Stimulated activated CD4-positive, alpha-beta T cell treated with anti-CD3 and anti-CD28 coated beads, TNF-alpha, amount 100 ng/mL, for 1 hour (primary cell): ENCODE data around the gene FRG2C.
"Not testable (repeated sequence)": the region's sequence is repeated elsewhere in the genome, so short reads cannot be mapped to it uniquely, and the experiment has no call there.

Experiments used
- DNase-seq, 3 donors: peaks; one replicate each; pipeline ENCODE4 v3.0.0-alpha.2; 2020; ENCODE audit warnings: low read depth in 3 of 3, low spot score in 1 of 3

The FRG2C gene

GRCh38 chr3:75664028-75664427 is at the start of gene FRG2C:
Gene FRG2C, plus strand, starts transcription at chr3:75664328. Its CDS starts 52 bp downstream, at chr3:75664380.
- DNase-seq = not testable (repeated sequence)

- not testable (repeated sequence) for DNase-seq
Observed at GRCh38 chr3:75618666-75619305, 45.3 kb upstream of the FRG2C start.

- DNase-seq = not testable (repeated sequence)
Observed at GRCh38 chr3:75619481-75620031, 44.6 kb upstream of the FRG2C start.

GRCh38 chr3:75621772-75622171 is 42.4 kb upstream of the FRG2C start:
- not testable (repeated sequence) for DNase-seq

- not testable (repeated sequence) for DNase-seq
Observed at GRCh38 chr3:75623656-75624055, 40.5 kb upstream of the FRG2C start.

- DNase-seq = not testable (repeated sequence)
Observed at GRCh38 chr3:75630887-75631535, 33.1 kb upstream of the FRG2C start.

- no peak for DNase-seq
Observed at GRCh38 chr3:75631541-75631940, 32.6 kb upstream of the FRG2C start.

- DNase-seq = not testable (repeated sequence)
Observed at GRCh38 chr3:75638947-75639346, 25.2 kb upstream of the FRG2C start.

GRCh38 chr3:75641107-75641517 is 23.0 kb upstream of the FRG2C start:
- not testable (repeated sequence) for DNase-seq

GRCh38 chr3:75643031-75643800 is 20.9 kb upstream of the FRG2C start:
- not testable (repeated sequence) for DNase-seq

- DNase-seq = not testable (repeated sequence)
Observed at GRCh38 chr3:75645548-75645947, 18.6 kb upstream of the FRG2C start.

GRCh38 chr3:75650191-75650590 is 13.9 kb upstream of the FRG2C start:
- no peak for DNase-seq

GRCh38 chr3:75655101-75655904 is 8.8 kb upstream of the FRG2C start:
- not testable (repeated sequence) for DNase-seq

GRCh38 chr3:75655956-75656355 is 8.2 kb upstream of the FRG2C start:
- not testable (repeated sequence) for DNase-seq

GRCh38 chr3:75658411-75659107 is 5.6 kb upstream of the FRG2C start:
- DNase-seq = not testable (repeated sequence)

- DNase-seq = not testable (repeated sequence)
Observed at GRCh38 chr3:75659108-75659433, 5.1 kb upstream of the FRG2C start.

GRCh38 chr3:75665626-75666025 is 1.5 kb downstream of the FRG2C start:
- not testable (repeated sequence) for DNase-seq

GRCh38 chr3:75667757-75668701 is 3.9 kb downstream of the FRG2C start:
- not testable (repeated sequence) for DNase-seq

- peak in 2 of 3 donors; percentile 21 to 34 for DNase-seq
Observed at GRCh38 chr3:75668759-75669347, 4.7 kb downstream of the FRG2C start.
